Epithelial cell of proximal tubule (primary cell): Measurements from ENCODE around the gene SLC10A6. TPM values are rescaled to one million over a fixed set of nuclear protein-coding genes. Genes with fewer than 3 reads are reported as not detected.
"Not testable (repeated sequence)": the region's sequence is repeated elsewhere in the genome, so short reads cannot be mapped to it uniquely, and the experiment has no call there.

Source experiments
- DNase-seq: peaks from one replicate; pipeline ENCODE4 v3.0.0-alpha.2; 2011; ENCODE audit warnings: low read depth
- H3K4me3 ChIP-seq: 2 replicates; pipeline ENCODE4 v1.5.1; 2011; ENCODE audit warnings: low read depth, mild to moderate bottlenecking, low read length
- CTCF ChIP-seq: conservative IDR thresholded peaks from 2 replicates; pipeline ENCODE4 v1.5.1; 2012; ENCODE audit warnings: low read depth, mild to moderate bottlenecking, low read length
- total RNA-seq: library from RNA; depleted of rRNA; stranded (reverse); fragments of >200 nt; gene quantifications from 2 replicates; pipeline ENCODE4 v1.2.3, GENCODE V29; 2015

SLC10A6 gene
- total RNA-seq, 1 donor from 2014 or later = not detected

- H3K4me3 ChIP-seq = peak overlapping the region; percentile 86
- DNase-seq = no peak
- no peak for TF ChIP-seq CTCF
These were observed 43.4 kb upstream of the SLC10A6 start for GRCh38 chr4:86892636-86892960.

- no peak for TF ChIP-seq CTCF
- H3K4me3 ChIP-seq = peak within 1 kb of the TSS; percentile 86
- no peak for DNase-seq
These were observed 42.8 kb upstream of the SLC10A6 start, which contains the start of gene C4orf36 for GRCh38 chr4:86891762-86892635. Gene C4orf36, minus strand, starts transcription at chr4:86892422. Its CDS starts 902 bp downstream, at chr4:86891520.

DNA sequence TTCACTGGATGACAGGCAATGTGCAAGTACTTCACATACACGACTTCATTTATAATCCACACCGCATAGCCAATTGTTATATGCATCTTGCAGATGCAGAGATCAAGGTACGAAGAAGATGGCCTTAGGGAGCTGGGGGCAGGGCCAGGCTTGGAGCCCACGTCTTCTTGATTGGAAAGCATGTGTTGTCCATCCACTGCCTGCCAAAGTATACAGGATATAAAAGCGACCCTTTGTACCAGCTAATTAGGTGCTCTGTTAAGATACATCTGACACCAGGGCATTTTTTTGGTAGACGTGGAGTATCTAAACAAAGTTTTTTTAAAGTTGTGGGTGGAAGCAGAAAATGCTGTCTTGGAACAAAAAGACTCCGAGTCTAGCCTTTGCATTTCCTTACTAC is 41.6 kb upstream of the SLC10A6 start:
- H3K4me3 ChIP-seq = no peak overlapping the region
- DNase-seq = no peak
- no peak for TF ChIP-seq CTCF

DNA sequence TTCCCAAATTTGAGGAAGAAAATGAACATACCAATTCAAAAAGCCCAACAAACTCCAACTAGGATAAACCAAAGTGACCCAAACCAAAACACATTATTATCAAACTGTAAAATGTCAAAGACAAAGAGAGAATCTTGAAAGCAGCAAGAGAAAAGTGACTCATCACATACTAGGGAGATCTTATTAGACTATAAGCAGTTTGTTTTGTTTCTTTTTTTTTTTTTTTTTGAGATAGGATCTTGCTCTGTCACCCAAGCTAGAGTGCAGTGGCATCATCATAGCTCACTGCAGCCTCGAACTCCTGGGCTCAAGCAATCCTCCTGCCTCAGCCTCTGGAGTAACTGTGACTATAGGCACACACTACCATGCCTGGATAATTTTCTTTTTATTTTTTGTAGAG is 30.5 kb upstream of the SLC10A6 start:
- DNase-seq = no peak
- no peak overlapping the region for H3K4me3 ChIP-seq
- no peak for TF ChIP-seq CTCF

DNA sequence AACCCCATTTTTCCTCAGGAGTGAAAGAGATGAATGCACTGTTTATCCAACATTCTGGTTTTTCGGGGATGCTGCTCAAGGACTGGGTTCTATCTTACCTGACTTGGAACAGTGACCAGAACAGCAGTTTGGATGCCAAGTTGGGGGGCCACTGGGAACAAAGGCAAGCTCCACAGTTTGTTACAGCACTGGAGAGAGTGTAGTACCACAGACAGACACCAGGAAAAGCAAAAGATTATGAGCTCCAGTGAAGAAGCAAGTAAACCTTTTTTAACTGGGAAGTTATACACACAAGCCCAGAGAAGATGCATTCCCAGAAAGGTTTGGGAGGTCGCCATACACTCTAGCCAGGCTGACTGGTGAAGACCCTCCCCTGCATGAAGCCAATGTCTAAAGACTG is 29.5 kb upstream of the SLC10A6 start:
- H3K4me3 ChIP-seq = no peak overlapping the region
- no peak for DNase-seq
- no peak for TF ChIP-seq CTCF

DNA sequence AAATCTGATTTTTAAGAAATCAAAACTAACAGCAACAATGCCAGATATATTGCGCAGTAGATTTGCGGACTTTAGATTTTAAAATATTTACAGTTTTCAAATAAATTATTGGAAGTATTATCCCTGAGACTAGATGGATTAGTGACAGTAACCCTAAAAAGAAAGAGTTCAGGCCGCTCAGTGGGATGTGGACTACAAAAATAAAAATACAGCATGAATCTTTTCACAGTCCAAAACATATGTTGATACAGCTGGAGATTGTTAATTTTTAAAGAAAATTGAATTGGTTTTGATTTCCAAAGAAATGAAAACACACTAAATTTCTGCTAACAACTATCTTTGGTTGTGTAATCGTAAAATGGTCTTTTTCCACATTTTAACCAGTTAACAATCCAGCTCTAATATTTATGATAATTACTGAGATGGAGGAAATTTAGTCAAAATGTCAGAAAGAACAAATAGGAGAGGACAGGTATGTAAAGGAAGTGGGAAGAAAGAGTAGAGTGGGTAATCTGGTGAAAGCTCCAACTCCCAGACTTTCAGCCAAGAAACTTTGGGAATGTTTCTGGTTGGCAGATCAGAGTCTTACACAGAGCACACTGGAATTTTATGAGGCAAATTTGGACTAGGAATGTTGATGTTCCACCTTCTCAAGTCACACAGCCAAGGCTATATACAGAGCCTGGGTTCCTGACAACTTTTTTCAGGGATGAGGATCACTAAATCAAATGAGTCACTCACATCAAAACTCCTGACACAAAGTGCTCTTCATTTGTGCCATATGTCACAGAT is 27.9 kb upstream of the SLC10A6 start:
- no peak for DNase-seq
- TF ChIP-seq CTCF = no peak
- no peak overlapping the region for H3K4me3 ChIP-seq

- not testable (repeated sequence) for DNase-seq, H3K4me3 ChIP-seq
These were observed 26.3 kb upstream of the SLC10A6 start for GRCh38 chr4:86875436-86875835.
